GM12873 (cell line): ENCODE measurements around the gene MYT1.

ENCODE experiments used
- TF ChIP-seq, protein P1 (sequence below): IDR thresholded peaks from 2 replicates; pipeline ENCODE4 v1.5.1; 2012; ENCODE audit warnings: low read depth, mild to moderate bottlenecking, moderate library complexity, low read length, control low read depth; ENCODE audit not compliant: insufficient read depth; ENCODE audit errors: missing control alignments

MYT1 gene

DNA sequence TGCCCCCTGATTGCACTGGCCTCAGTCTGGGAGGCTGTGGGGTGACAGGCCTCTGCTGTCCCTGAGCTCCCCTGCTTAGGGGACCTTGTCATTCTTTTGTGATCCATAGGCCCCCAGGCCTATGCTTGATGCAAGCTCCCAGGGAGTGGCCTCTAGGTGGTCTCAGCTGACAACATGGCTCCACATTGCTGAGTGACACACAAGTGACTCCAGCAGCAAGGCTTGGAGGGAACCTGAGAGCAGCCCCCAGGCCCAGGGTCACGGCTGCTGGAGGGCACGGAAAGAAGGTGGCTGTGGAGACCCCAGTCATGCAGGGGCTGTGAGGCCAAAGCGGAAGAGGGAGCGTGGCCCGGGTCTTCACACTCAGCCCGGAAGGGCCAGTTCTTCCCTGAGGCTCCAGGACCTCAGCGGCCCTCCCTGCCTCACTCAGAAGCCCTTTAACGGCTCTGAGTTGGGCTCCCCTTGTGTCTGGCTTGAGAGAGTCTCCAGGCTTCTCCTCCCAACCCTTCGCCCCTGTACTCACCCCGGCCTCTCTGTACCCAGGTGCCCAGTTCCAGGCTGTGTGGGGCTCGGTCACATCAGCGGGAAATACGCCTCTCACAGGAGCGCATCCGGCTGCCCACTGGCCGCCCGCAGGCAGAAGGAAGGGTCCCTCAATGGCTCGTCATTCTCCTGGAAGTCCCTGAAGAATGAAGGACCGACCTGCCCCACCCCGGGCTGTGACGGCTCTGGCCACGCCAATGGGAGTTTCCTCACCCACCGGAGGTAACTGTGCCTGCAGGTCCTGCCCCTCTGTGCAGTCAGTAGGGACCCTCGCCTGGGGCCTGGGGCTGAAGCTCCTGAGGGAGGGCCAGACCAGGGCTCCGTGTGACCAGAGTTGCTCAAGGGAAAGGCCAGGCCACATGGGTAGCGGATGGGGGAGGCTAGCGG, 67.6 kb downstream of the MYT1 start:
- TF ChIP-seq, protein P1, sequence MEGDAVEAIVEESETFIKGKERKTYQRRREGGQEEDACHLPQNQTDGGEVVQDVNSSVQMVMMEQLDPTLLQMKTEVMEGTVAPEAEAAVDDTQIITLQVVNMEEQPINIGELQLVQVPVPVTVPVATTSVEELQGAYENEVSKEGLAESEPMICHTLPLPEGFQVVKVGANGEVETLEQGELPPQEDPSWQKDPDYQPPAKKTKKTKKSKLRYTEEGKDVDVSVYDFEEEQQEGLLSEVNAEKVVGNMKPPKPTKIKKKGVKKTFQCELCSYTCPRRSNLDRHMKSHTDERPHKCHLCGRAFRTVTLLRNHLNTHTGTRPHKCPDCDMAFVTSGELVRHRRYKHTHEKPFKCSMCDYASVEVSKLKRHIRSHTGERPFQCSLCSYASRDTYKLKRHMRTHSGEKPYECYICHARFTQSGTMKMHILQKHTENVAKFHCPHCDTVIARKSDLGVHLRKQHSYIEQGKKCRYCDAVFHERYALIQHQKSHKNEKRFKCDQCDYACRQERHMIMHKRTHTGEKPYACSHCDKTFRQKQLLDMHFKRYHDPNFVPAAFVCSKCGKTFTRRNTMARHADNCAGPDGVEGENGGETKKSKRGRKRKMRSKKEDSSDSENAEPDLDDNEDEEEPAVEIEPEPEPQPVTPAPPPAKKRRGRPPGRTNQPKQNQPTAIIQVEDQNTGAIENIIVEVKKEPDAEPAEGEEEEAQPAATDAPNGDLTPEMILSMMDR, result no peak

DNA sequence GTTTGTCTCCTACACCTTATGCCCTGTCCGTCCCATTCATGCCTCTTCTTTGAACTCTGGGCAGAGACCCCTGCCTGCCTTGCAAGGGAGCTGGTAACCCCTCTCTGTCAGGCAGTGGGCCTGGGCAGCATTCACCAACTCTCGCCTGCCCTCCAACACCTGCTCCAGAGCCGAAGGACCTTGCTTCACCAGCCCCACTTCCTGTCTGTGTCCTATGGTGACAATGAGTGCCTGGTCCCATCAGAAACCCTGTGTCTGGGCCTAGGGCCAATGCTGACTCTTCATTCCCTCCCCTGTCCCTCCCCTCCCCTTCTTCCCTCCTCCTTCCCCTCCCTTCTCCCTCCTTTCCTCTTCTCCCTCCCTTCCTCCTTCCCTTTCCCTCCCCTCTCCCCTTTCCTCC, 68.5 kb downstream of the MYT1 start:
- TF ChIP-seq, protein P1, result no peak

DNA sequence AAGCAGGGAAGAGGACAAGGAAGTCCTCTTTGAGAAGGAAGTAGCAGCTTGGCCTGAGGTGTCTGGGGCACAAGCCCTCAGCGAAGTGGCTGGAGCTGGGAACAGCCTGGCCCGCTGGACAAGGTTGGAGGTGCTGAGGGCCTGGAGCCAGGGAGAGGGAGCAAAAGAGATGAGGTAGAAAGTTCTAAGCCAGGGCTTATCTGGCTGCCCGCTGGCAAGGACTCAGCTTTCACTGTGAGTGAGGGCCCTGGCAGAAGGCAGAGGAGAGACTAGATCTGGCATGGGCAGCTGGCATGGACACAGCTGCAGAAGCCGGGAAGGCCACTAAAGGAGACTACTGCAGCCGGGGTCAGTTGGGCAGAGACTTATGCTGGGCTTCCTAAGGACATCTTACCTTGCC, 69.5 kb downstream of the MYT1 start:
- TF ChIP-seq, protein P1, result no peak

- TF ChIP-seq, protein P1, result no peak
Measured at GRCh38 chr20:64234291-64234791, 70.1 kb downstream of the MYT1 start.

DNA sequence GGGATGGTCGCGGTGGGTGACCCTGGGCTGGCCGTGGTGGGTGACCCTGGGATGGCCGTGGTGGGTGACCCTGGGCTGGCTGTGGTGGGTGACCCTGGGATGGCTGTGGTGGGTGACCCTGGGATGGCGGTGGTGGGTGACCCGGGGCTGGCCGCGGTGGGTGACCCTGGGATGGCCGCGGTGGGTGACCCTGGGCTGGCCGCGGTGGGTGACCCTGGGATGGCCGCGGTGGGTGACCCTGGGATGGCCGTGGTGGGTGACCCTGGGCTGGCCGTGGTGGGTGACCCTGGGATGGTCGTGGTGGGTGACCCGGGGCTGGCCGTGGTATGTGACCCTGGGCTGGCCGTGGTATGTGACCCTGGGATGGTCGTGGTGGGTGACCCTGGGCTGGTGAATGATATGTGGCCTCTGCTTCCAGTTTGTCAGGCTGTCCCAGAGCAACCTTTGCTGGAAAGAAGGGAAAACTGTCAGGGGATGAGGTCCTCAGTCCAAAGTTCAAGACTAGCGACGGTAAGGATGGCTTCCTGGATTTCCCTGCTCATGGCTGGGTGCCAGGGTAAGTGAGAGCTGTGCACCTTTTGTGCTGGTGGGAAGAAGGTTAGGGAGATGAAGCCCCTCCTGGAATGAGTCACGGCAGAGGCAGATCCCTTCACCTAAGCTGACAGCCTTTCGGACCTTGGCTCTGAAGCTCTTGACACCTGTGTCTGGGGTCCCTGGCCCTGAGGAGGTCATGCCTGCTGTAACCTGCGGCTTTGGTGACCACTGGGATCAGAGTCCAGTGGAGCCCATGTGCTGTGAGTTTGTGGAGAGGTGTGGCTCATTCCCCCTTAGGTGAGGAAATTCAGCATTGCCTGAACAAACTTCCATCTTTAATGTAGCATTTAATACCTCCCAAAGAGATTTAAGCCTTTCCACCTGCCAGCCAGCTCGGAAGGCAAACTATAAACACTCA, 72.2 kb downstream of the MYT1 start:
- TF ChIP-seq, protein P1, result no peak

- TF ChIP-seq, protein P1, result no peak
Measured at GRCh38 chr20:64237316-64237715, 73.1 kb downstream of the MYT1 start.

DNA sequence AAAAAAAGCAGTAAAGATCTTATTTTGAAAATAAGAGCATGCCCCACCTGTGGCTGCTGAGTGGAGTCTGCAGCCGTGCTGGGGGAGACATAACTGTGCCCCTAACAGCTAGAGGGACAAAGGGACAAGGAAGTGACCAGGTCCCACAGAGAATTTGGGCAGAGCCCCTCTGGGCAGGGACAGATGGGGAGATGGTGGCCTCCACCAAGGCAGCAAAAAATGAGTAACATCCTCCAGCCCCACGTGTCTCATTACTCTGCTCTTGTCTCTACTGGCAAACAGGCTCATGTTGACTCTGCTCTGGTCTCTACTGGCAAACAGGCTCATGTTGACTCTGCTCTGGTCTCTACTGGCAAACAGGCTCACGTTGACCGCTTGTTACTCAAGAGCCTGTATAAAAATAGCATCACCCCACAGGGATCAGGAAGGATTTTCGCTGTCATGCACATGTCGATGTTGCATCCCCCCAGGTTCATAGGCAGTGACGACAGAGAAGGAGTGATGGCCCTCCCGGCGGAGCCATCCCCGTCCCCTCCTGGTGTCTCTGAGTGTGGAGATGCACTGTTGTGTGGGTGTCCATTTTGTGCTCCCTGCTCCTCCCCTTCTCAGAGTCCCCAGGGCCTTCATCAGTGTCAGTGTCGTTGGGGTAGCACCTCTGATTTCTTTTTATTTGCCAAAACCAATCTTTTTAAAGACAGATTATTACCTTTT, 74.0 kb downstream of the MYT1 start:
- TF ChIP-seq, protein P1, result no peak
